GM12878 (cell line): ENCODE data around the gene EIF2D. TPM values are rescaled to one million over a fixed set of nuclear protein-coding genes. Genes with fewer than 3 reads are reported as not detected.

Experiments
- ATAC-seq: fragments of 200-7000 bp; cut with Tn5 transposase; 3 replicates; pipeline ENCODE4 v1.9.1; 2020; ENCODE audit warnings: mild to moderate bottlenecking, moderate library complexity
- BruUV-seq: library from RNA; stranded (reverse); fragments of 400-500 nt; replicated peaks from 2 replicates; lab custom pipeline; 2021; lab: Mats Ljungman, UMichigan
- CTCF ChIA-PET: fragments of 300-600 bp; sonication (Branson Sonifier 250); formaldehyde crosslinking; extraction: SDS; loops from one replicate; lab custom pipeline; 2021; ENCODE audit warnings: inconsistent platforms; lab: Yijun Ruan, JAX
- POLR2A ChIA-PET: fragments of 350-600 bp; formaldehyde crosslinking; extraction: SDS; loops from one replicate; lab custom pipeline; 2021; ENCODE audit warnings: inconsistent platforms; lab: Charles Lee
- RAD21 ChIA-PET: fragments of 300-600 bp; sonication (Branson Sonifier 250); formaldehyde crosslinking; loops from one replicate; lab custom pipeline; 2023; ENCODE audit warnings: antibody characterized with exemption; ENCODE audit not compliant: unreplicated experiment; lab: Charles Lee
- SMC1A ChIA-PET: fragments of 300-600 bp; sonication (Branson Sonifier 250); formaldehyde crosslinking; loops from one replicate; lab custom pipeline; 2023; ENCODE audit not compliant: unreplicated experiment, uncharacterized antibody; lab: Charles Lee
- DNase-seq: peaks from one replicate; pipeline ENCODE4 v3.0.0-alpha.2; 2011; ENCODE audit warnings: low read depth, low spot score
- FAIRE-seq: peaks from 3 replicates; lab custom pipeline; 2011; peaks lifted over from hg19 to GRCh38; lab: Jason Lieb, UNC
- H2AFZ ChIP-seq: 2 replicates; pipeline ENCODE4 v1.6.0; 2011; ENCODE audit warnings: low read depth, low read length, control low read depth; ENCODE audit not compliant: control insufficient read depth
- H3K27ac ChIP-seq: 2 replicates; pipeline ENCODE4 v1.5.1; 2011; ENCODE audit warnings: control low read depth; ENCODE audit not compliant: control insufficient read depth, insufficient read depth
- H3K27me3 ChIP-seq, 2 experiments: replicated peaks in 1 of 2; 2 replicates each; pipeline versions ENCODE4 v1.6.0 to v1.6.1; 2011; ENCODE audit warnings: low read length in 1 of 2; ENCODE audit not compliant: control insufficient read depth in 2 of 2, insufficient read depth in 2 of 2
- H3K36me3 ChIP-seq, 2 experiments: 2 replicates each; pipeline ENCODE4 v1.5.1; 2011; ENCODE audit warnings: low read length in 1 of 2; ENCODE audit not compliant: control insufficient read depth in 2 of 2, insufficient read depth in 2 of 2
- H3K4me1 ChIP-seq: 2 replicates; pipeline ENCODE4 v1.6.1; 2011; ENCODE audit warnings: mild to moderate bottlenecking, low read length, moderate library complexity, mixed read lengths; ENCODE audit not compliant: control insufficient read depth, insufficient read depth
- H3K4me2 ChIP-seq: 2 replicates; pipeline ENCODE4 v1.6.0; 2011; ENCODE audit warnings: control low read depth; ENCODE audit not compliant: control insufficient read depth, insufficient read depth
- H3K4me3 ChIP-seq: fragments of 200-600 bp; sonication (generic); 2 replicates; pipeline ENCODE4 v1.5.1; 2016
- H3K79me2 ChIP-seq: 2 replicates; pipeline ENCODE4 v1.6.0; 2011; ENCODE audit warnings: low read length; ENCODE audit not compliant: control insufficient read depth, insufficient read depth
- H3K9ac ChIP-seq: 2 replicates; pipeline ENCODE4 v1.8.0; 2011; ENCODE audit warnings: low read length, control low read depth, mixed read lengths; ENCODE audit not compliant: control insufficient read depth, insufficient read depth
- H3K9me3 ChIP-seq: replicated peaks from 3 replicates; pipeline ENCODE4 v1.5.1; 2011; ENCODE audit warnings: mild to moderate bottlenecking, low read length; ENCODE audit not compliant: control insufficient read depth, insufficient read depth
- H4K20me1 ChIP-seq: 2 replicates; pipeline ENCODE4 v1.6.0; 2011; ENCODE audit not compliant: control insufficient read depth, insufficient read depth
- ATF7 ChIP-seq: fragments of 450-650 bp; IDR thresholded peaks from 2 replicates; pipeline ENCODE4 v1.6.1; 2016; ENCODE audit warnings: low read depth, mild to moderate bottlenecking
- CHD4 ChIP-seq: fragments of 200-600 bp; sonication (generic); IDR thresholded peaks from 2 replicates; pipeline ENCODE4 v1.6.1; 2016; ENCODE audit warnings: mild to moderate bottlenecking
- EP300 ChIP-seq, 2 experiments: fragments of 150-350 bp in 1 of 2; IDR thresholded peaks; 2 replicates each; pipeline ENCODE4 v1.6.1; 2011 to 2012; ENCODE audit warnings: low read depth in 2 of 2, low read length in 2 of 2, borderline replicate concordance in 1 of 2, improper control_type of control experiment in 1 of 2, inconsistent platforms in 1 of 2; ENCODE audit not compliant: control insufficient read depth in 1 of 2
- JUND ChIP-seq: IDR thresholded peaks from 2 replicates; pipeline ENCODE4 v1.6.1; 2012; ENCODE audit warnings: low read depth, mild to moderate bottlenecking, low read length, improper control_type of control experiment, moderate library complexity
- NFXL1 ChIP-seq: fragments of 450-650 bp; IDR thresholded peaks from 2 replicates; pipeline ENCODE4 v1.6.1; 2017; ENCODE audit warnings: antibody characterized with exemption, mild to moderate bottlenecking, borderline replicate concordance
- PRDM15 ChIP-seq: fragments of 450-650 bp; formaldehyde crosslinking; IDR thresholded peaks from 2 replicates; pipeline ENCODE4 v1.4.0; 2020; ENCODE audit warnings: mild to moderate bottlenecking, moderate library complexity
- RBBP5 ChIP-seq: fragments of 200-600 bp; sonication (generic); conservative IDR thresholded peaks from 2 replicates; pipeline ENCODE4 v1.6.1; 2016
- SMAD5 ChIP-seq: IDR thresholded peaks from 2 replicates; pipeline ENCODE4 v1.6.1; 2016; ENCODE audit warnings: antibody characterized with exemption, low read depth
- SMARCA5 ChIP-seq: fragments of 450-650 bp; IDR thresholded peaks from 2 replicates; pipeline ENCODE4 v1.6.1; 2017; ENCODE audit warnings: mild to moderate bottlenecking
- ZNF24 ChIP-seq: fragments of 450-650 bp; IDR thresholded peaks from 2 replicates; pipeline ENCODE4 v1.6.1; 2017; ENCODE audit warnings: antibody characterized with exemption, mild to moderate bottlenecking
- ZNF384 ChIP-seq: IDR thresholded peaks from 2 replicates; pipeline ENCODE4 v1.6.1; 2012; ENCODE audit warnings: low read depth, mild to moderate bottlenecking, low read length, improper control_type of control experiment, borderline replicate concordance
- WGBS: methylation state at CpG from one replicate; pipeline ENCODE4 v1.1.6; 2016; ENCODE audit warnings: low lambda C conversion rate; ENCODE audit not compliant: insufficient replicate concordance, insufficient coverage; ENCODE audit errors: missing lambda C conversion rate; 5-methylcytosine and 5-hydroxymethylcytosine counted together
- in situ Hi-C: fragments of 300-500 bp; cut with MboI; formaldehyde crosslinking; loops from 9 replicates; pipeline ENCODE4 v1.14.3; 2018; ENCODE audit warnings: mixed read lengths
- intact Hi-C: fragments of 100-400 bp; cut with micrococcal nuclease; formaldehyde crosslinking; loops from one replicate; pipeline ENCODE4 v1.14.2; 2022; ENCODE audit not compliant: unreplicated experiment
- polyA plus RNA-seq, 11 experiments: library from polyadenylated mRNA; depleted of rRNA in 4 of 11; unstranded in 6 of 11; stranded (reverse) in 5 of 11; fragments of >200 nt; fragmentation: Nextera tagmentation in 4 of 11; fragmentation: Illumina TruSeq in 1 of 11; extraction: Ambion mirVana in 4 of 11; extraction: Trizol in 1 of 11; gene quantifications; 1 replicate in 1 of 11; 2 replicates in 10 of 11; pipeline versions ENCODE4 v1.2.1 to v1.2.3, GENCODE V29; 2011 to 2016; ENCODE audit warnings: inconsistent platforms in 2 of 11, missing spikeins in 2 of 11, low read depth in 1 of 11
- total RNA-seq, 4 experiments: library from RNA; depleted of rRNA in 3 of 4; stranded (reverse); fragments of >200 nt in 3 of 4; fragmentation: Illumina TruSeq in 1 of 4; extraction: Trizol in 1 of 4; gene quantifications; 2 replicates each; pipeline versions ENCODE4 v1.2.1 to v1.2.3, GENCODE V29; 2013 to 2021
- TF ChIP-seq, protein P1 (sequence below): IDR thresholded peaks from 2 replicates; pipeline ENCODE4 v1.6.1; 2012; ENCODE audit warnings: low read depth, low read length, improper control_type of control experiment
- TF ChIP-seq, protein P2 (sequence below): fragments of 450-650 bp; formaldehyde crosslinking; IDR thresholded peaks from 2 replicates; pipeline ENCODE4 v1.4.0; 2022; ENCODE audit warnings: mild to moderate bottlenecking, moderate library complexity

The EIF2D gene
- total and polyA plus RNA-seq, 10 of the 15 experiments (the other 5 are each of a cell fraction or from before 2014, with no cell fraction given), result 65.2 to 133 (median 79.0) TPM

- CTCF ChIA-PET, result interaction anchor here (0.6 to 18.4 kb wide), 12 partner anchors 10 to 78 kb away, joined by 3 to 330 read pairs (median 6); partner anchors contain the start of gene EIF2D
- Histone ChIP-seq H3K27me3 (no peaks in the 10 kb centered on the region), H3K4me2 (peak overlapping the region; percentile 86), H3K4me1 (peaks cover 42% of the 10 kb centered on the region), H3K9me3 (no peaks in the 10 kb centered on the region), H3K4me3 (peak overlapping the region; percentile 95), H3K36me3 (peaks cover 0 to 11% of the 10 kb centered on the region in 2 experiments; a peak in 1 of 4 replicates), H2AFZ (peak overlapping the region; percentile 41), H4K20me1 (no peaks in the 10 kb centered on the region), H3K9ac (peak overlapping the region; percentile 98), H3K27ac (peak overlapping the region; percentile 98), H3K79me2 (peaks cover 62% of the 10 kb centered on the region)
- SMC1A ChIA-PET, result interaction anchor here (0.6 to 21.1 kb wide), 10 partner anchors 9 to 425 kb away, joined by 3 to 476 read pairs (median 15); partner anchors contain the start of gene RASSF5
- under 1% methylated on average over 45 of the region's 67 CpGs for WGBS
- POLR2A ChIA-PET, result interaction anchor here (0.5 to 7.0 kb wide), 12 partner anchors 7 to 370 kb away, joined by 3 to 66 read pairs (median 6); partner anchors contain the start of genes IKBKE and RASSF5
- FAIRE-seq (no peak), DNase-seq (no peak), ATAC-seq (peak; percentile 76)
- BruUV-seq, result no TSS peak
- in situ Hi-C loops (no loop called here), intact Hi-C loops (loop anchor here (2.0 to 5.0 kb wide), 4 partner anchors 24 to 125 kb away; partner anchors contain the start of genes IKBKE and MAPKAPK2)
- RAD21 ChIA-PET, result interaction anchor here (0.8 to 9.0 kb wide), 12 partner anchors 8 to 95 kb away, joined by 3 to 95 read pairs (median 15); partner anchors contain the start of gene IKBKE
- TF ChIP-seq ZNF384, result no peak
- TF ChIP-seq, protein P1, sequence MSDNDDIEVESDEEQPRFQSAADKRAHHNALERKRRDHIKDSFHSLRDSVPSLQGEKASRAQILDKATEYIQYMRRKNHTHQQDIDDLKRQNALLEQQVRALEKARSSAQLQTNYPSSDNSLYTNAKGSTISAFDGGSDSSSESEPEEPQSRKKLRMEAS, result no peak
- 0 out of 2 replicates have a peak, but pooled peaks have one; percentile 15 for TF ChIP-seq ATF7
- no peak for TF ChIP-seq CHD4
- no peak for TF ChIP-seq NFXL1
- TF ChIP-seq, protein P2, sequence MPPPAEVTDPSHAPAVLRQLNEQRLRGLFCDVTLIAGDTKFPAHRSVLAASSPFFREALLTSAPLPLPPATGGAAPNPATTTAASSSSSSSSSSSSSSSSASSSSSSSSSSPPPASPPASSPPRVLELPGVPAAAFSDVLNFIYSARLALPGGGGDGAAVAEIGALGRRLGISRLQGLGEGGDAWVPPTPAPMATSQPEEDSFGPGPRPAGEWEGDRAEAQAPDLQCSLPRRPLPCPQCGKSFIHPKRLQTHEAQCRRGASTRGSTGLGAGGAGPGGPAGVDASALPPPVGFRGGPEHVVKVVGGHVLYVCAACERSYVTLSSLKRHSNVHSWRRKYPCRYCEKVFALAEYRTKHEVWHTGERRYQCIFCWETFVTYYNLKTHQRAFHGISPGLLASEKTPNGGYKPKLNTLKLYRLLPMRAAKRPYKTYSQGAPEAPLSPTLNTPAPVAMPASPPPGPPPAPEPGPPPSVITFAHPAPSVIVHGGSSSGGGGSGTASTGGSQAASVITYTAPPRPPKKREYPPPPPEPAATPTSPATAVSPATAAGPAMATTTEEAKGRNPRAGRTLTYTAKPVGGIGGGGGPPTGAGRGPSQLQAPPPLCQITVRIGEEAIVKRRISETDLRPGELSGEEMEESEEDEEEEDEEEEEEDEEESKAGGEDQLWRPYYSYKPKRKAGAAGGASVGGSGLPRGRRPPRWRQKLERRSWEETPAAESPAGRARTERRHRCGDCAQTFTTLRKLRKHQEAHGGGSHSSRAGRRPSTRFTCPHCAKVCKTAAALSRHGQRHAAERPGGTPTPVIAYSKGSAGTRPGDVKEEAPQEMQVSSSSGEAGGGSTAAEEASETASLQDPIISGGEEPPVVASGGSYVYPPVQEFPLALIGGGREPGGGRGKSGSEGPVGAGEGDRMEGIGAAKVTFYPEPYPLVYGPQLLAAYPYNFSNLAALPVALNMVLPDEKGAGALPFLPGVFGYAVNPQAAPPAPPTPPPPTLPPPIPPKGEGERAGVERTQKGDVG, result no peak
- TF ChIP-seq RBBP5, result no peak
- 0 out of 2 replicates have a peak, but pooled peaks have one; percentile 31 for TF ChIP-seq SMAD5
- no peak for TF ChIP-seq PRDM15
- TF ChIP-seq EP300 (IDR thresholded peaks at IDR 0.05; ENCODE audit: borderline replicate concordance in 1 of 2, control insufficient read depth in 1 of 2, low read depth in 2 of 2, low read length in 2 of 2), result peak in 1 of 2 experiments; percentile 51; a peak in 2 of 4 replicates
- TF ChIP-seq JUND, result no peak
- peak; percentile 47; the same call in 1 of the 2 replicates for TF ChIP-seq SMARCA5
- TF ChIP-seq ZNF24, result no peak
Measured at GRCh38 chr1:206556750-206557635, 55.3 kb downstream of the EIF2D start.
